Measurements from ENCODE around the gene KIFBP.

DNA sequence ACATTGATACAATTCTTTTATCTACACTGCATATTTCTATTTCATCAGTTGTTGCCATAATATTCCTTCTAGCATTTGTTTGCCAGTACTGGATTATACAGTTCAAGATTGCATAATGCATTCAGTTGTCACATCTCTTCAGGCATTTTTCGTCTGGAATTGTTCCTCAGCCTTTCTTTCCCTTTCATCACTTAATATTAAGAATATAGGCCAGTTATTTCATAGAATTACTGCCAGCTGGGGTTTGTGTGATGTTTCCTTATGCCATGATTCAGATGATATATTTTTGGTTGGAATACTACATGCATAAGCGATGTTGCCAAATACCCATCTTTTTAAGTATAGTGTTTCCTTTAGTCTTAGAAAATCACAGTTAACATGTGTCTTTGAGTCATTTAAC is 20.8 kb downstream of the KIFBP start:
- no peak for TF ChIP-seq POLR2AphosphoS5 (IDR thresholded peaks at IDR 0.05; ENCODE audit: insufficient read depth in 1 of 2, low read depth in 1 of 2)
- TF ChIP-seq, protein P1, sequence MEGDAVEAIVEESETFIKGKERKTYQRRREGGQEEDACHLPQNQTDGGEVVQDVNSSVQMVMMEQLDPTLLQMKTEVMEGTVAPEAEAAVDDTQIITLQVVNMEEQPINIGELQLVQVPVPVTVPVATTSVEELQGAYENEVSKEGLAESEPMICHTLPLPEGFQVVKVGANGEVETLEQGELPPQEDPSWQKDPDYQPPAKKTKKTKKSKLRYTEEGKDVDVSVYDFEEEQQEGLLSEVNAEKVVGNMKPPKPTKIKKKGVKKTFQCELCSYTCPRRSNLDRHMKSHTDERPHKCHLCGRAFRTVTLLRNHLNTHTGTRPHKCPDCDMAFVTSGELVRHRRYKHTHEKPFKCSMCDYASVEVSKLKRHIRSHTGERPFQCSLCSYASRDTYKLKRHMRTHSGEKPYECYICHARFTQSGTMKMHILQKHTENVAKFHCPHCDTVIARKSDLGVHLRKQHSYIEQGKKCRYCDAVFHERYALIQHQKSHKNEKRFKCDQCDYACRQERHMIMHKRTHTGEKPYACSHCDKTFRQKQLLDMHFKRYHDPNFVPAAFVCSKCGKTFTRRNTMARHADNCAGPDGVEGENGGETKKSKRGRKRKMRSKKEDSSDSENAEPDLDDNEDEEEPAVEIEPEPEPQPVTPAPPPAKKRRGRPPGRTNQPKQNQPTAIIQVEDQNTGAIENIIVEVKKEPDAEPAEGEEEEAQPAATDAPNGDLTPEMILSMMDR (IDR thresholded peaks at IDR 0.05): no peak
- TF ChIP-seq POLR2A (IDR thresholded peaks at IDR 0.05): no peak
